Activated CD8-positive, alpha-beta memory T cell treated with anti-CD3 and anti-CD28 coated beads, Interleukin-2, amount 50 U/mL, for 24 hours (primary cell): ENCODE data around the gene THPO.
"Not testable (repeated sequence)": the region's sequence is repeated elsewhere in the genome, so short reads cannot be mapped to it uniquely, and the experiment has no call there.

Experiments used
- DNase-seq: peaks from one replicate; pipeline ENCODE4 v3.0.0-alpha.2; 2020; ENCODE audit errors: extremely low read depth

The THPO gene

GRCh38 chr3:184349563-184350470 is 28.2 kb downstream of the THPO start:
- DNase-seq = no peak

- DNase-seq = no peak
These were observed 30.0 kb downstream of the THPO start for GRCh38 chr3:184348057-184348382.

- no peak for DNase-seq
These were observed 30.5 kb downstream of the THPO start for GRCh38 chr3:184347321-184348056.

- DNase-seq = no peak
These were observed 31.4 kb downstream of the THPO start for GRCh38 chr3:184346480-184347190.

GRCh38 chr3:184345317-184346144 is 32.5 kb downstream of the THPO start:
- DNase-seq = no peak

GRCh38 chr3:184344579-184345316 is 33.3 kb downstream of the THPO start:
- DNase-seq = no peak

- no peak for DNase-seq
These were observed 34.7 kb downstream of the THPO start for GRCh38 chr3:184343200-184343876.

GRCh38 chr3:184341925-184342324 is 36.1 kb downstream of the THPO start:
- no peak for DNase-seq

GRCh38 chr3:184339451-184340135 is 38.4 kb downstream of the THPO start:
- DNase-seq = not testable (repeated sequence)

- no peak for DNase-seq
These were observed 39.0 kb downstream of the THPO start for GRCh38 chr3:184339001-184339400.

GRCh38 chr3:184338511-184338945 is 39.5 kb downstream of the THPO start:
- no peak for DNase-seq

- DNase-seq = no peak
These were observed 40.0 kb downstream of the THPO start for GRCh38 chr3:184337981-184338380.

- DNase-seq = no peak
These were observed 40.6 kb downstream of the THPO start, which contains the start of gene FAM131A for GRCh38 chr3:184337399-184337714. Gene FAM131A, plus strand, starts transcription at chr3:184337600. Its CDS starts 31 bp downstream, at chr3:184337631.

GRCh38 chr3:184336547-184337398 is 41.2 kb downstream of the THPO start:
- no peak for DNase-seq

GRCh38 chr3:184335661-184336546 is 42.1 kb downstream of the THPO start:
- peak; percentile 58 for DNase-seq

- DNase-seq = no peak
These were observed 42.7 kb downstream of the THPO start for GRCh38 chr3:184335291-184335660.

GRCh38 chr3:184334470-184335158 is 43.4 kb downstream of the THPO start:
- no peak for DNase-seq
